Tibial nerve (tissue), 4 donors: ENCODE measurements around the gene ACHE. TPM values are rescaled to one million over a fixed set of nuclear protein-coding genes. Genes with fewer than 3 reads are reported as not detected.

Experiments
- DNase-seq, 2 donors: peaks; one replicate each; pipeline ENCODE4 v3.0.0-alpha.2; 2019; ENCODE audit warnings: low spot score in 2 of 2
- H3K27ac ChIP-seq, 4 donors: fragments of 200-600 bp; sonication (generic) in 3 of 4; one replicate each; pipeline ENCODE4 v1.5.1; 2017 to 2019; ENCODE audit warnings: mild to moderate bottlenecking in 1 of 4
- H3K27me3 ChIP-seq, 2 donors: fragments of 200-600 bp; sonication (generic) in 1 of 2; one replicate each; pipeline versions ENCODE4 v1.5.1 to v1.6.0; 2017 to 2019
- H3K36me3 ChIP-seq, 3 donors: fragments of 200-600 bp; sonication (generic); one replicate each; pipeline ENCODE4 v1.5.1; 2018 to 2019
- H3K4me1 ChIP-seq, 4 donors: fragments of 200-600 bp; sonication (generic) in 3 of 4; one replicate each; pipeline ENCODE4 v1.5.1; 2017 to 2019
- H3K4me3 ChIP-seq, 4 donors: fragments of 200-600 bp; sonication (generic) in 3 of 4; one replicate each; pipeline ENCODE4 v1.5.1; 2017 to 2019; ENCODE audit warnings: mild to moderate bottlenecking in 1 of 4, moderate library complexity in 1 of 4
- H3K9me3 ChIP-seq, 4 donors: fragments of 200-600 bp; sonication (generic) in 3 of 4; one replicate each; pipeline ENCODE4 v1.5.1; 2017 to 2019
- EP300 ChIP-seq, 2 donors: sonication (generic); formaldehyde crosslinking; IDR thresholded peaks; one replicate each; pipeline ENCODE4 v1.6.1; 2017; ENCODE audit warnings: antibody characterized with exemption in 2 of 2, mild to moderate bottlenecking in 1 of 2
- POLR2A ChIP-seq, 2 donors: fragments of 450-650 bp; IDR thresholded peaks; one replicate each; pipeline ENCODE4 v1.6.1; 2017; ENCODE audit warnings: antibody characterized with exemption in 2 of 2, mild to moderate bottlenecking in 2 of 2, moderate library complexity in 2 of 2
- WGBS, 2 donors: methylation state at CpG; one replicate each; pipeline ENCODE4 v1.1.5; 2018; 5-methylcytosine and 5-hydroxymethylcytosine counted together
- total RNA-seq, 4 donors: library from RNA; depleted of rRNA; stranded (reverse); fragments of >200 nt; gene quantifications; one replicate each; pipeline ENCODE4 v1.1.0, GENCODE V29; 2016
- TF ChIP-seq, protein P1 (sequence below), 5 experiments: fragments of 200-600 bp in 3 of 5; fragments of 450-650 bp in 2 of 5; sonication (generic) in 3 of 5; IDR thresholded peaks; one replicate each; pipeline ENCODE4 v1.5.1; 2016 to 2019; ENCODE audit warnings: antibody characterized with exemption in 5 of 5, mild to moderate bottlenecking in 3 of 5, moderate library complexity in 2 of 5

ACHE gene
- total RNA-seq, 4 donors from 2014 or later = 3.0 TPM; not detected in 3

DNA sequence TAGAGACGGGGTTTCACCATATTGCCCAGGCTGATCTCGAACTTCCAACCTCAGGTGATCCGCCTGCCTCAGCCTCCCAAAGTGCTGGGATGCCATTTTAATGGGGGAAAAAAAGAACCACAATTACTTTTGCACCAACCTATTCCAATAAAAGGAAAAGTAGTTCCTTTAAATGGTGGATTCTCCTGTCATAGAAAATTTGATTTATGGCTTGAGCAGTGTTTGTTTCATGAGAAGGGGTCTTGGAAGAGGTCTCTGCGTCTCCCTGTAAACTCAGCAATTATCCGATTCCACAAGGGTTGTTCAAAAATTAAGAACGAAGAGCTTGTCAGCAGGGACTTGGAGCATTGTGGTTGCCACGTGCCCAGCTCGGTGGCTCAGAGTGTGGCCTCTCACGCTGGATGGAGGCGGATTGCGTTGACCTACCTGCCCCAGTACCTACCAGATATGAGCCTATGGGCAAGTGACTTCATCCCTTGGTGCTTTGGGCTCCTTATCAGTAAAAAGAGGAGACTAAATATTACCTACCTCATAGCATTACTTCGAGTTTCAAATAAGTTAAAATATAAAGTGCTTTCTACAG is 31.3 kb downstream of the ACHE start:
- peaks cover 0 to 43% (median 30%) of the 10 kb centered on the region in 4 donors for H3K4me1 ChIP-seq
- H3K27ac ChIP-seq = no peak overlapping the region
- 90 to 91% methylated on average over 12 of the region's 12 CpGs for WGBS, 2 donors
- DNase-seq = no peak
- H3K36me3 ChIP-seq = peaks cover 0 to 61% (median 0%) of the 10 kb centered on the region in 3 donors
- H3K27me3 ChIP-seq = no peaks in the 10 kb centered on the region
- TF ChIP-seq, protein P1, sequence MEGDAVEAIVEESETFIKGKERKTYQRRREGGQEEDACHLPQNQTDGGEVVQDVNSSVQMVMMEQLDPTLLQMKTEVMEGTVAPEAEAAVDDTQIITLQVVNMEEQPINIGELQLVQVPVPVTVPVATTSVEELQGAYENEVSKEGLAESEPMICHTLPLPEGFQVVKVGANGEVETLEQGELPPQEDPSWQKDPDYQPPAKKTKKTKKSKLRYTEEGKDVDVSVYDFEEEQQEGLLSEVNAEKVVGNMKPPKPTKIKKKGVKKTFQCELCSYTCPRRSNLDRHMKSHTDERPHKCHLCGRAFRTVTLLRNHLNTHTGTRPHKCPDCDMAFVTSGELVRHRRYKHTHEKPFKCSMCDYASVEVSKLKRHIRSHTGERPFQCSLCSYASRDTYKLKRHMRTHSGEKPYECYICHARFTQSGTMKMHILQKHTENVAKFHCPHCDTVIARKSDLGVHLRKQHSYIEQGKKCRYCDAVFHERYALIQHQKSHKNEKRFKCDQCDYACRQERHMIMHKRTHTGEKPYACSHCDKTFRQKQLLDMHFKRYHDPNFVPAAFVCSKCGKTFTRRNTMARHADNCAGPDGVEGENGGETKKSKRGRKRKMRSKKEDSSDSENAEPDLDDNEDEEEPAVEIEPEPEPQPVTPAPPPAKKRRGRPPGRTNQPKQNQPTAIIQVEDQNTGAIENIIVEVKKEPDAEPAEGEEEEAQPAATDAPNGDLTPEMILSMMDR (IDR thresholded peaks at IDR 0.05) = no peak
- TF ChIP-seq EP300 (IDR thresholded peaks at IDR 0.05) (no peak), POLR2A (IDR thresholded peaks at IDR 0.05) (no peak)
- H3K4me3 ChIP-seq = no peak overlapping the region
- no peaks in the 10 kb centered on the region for H3K9me3 ChIP-seq

GRCh38 chr7:100863406-100863950 is 32.2 kb downstream of the ACHE start:
- 46 to 49% methylated on average over 10 of the region's 10 CpGs for WGBS, 2 donors
- peaks cover 0 to 61% (median 0%) of the 10 kb centered on the region in 3 donors for H3K36me3 ChIP-seq
- H3K27ac ChIP-seq = peak overlapping the region in 1 of 4 donors; percentile 25

GRCh38 chr7:100861616-100861985 is 34.1 kb downstream of the ACHE start:
- H3K4me1 ChIP-seq = peaks cover 0 to 23% (median 15%) of the 10 kb centered on the region in 4 donors
- TF ChIP-seq EP300 (IDR thresholded peaks at IDR 0.05) (no peak), POLR2A (IDR thresholded peaks at IDR 0.05) (no peak)
- TF ChIP-seq, protein P1 (IDR thresholded peaks at IDR 0.05) = no peak
- H3K27ac ChIP-seq = no peak overlapping the region
- no peak for DNase-seq
- no peaks in the 10 kb centered on the region for H3K27me3 ChIP-seq
- H3K36me3 ChIP-seq = peaks cover 0 to 77% (median 0%) of the 10 kb centered on the region in 3 donors
- H3K9me3 ChIP-seq = no peaks in the 10 kb centered on the region
- H3K4me3 ChIP-seq = no peak overlapping the region
- 85 to 88% methylated on average over 8 to 14 of the region's 14 CpGs for WGBS, 2 donors

More at GRCh38 chr7:100863406-100863950, 32.2 kb downstream of the ACHE start:
- peak in 1 of 2 donors; percentile 37 for DNase-seq
- Histone ChIP-seq H3K27me3 (no peaks in the 10 kb centered on the region), H3K4me1 (peaks cover 0 to 35% (median 23%) of the 10 kb centered on the region in 4 donors), H3K9me3 (no peaks in the 10 kb centered on the region), H3K4me3 (no peak overlapping the region)
- TF ChIP-seq EP300 (IDR thresholded peaks at IDR 0.05) = no peak
- no peak for TF ChIP-seq POLR2A (IDR thresholded peaks at IDR 0.05)
- TF ChIP-seq, protein P1 (IDR thresholded peaks at IDR 0.05) = no peak

- H3K27ac ChIP-seq = no peak overlapping the region
- H3K4me3 ChIP-seq = no peak overlapping the region
- H3K36me3 ChIP-seq = peaks cover 0 to 80% (median 0%) of the 10 kb centered on the region in 3 donors
- H3K9me3 ChIP-seq = no peaks in the 10 kb centered on the region
- H3K27me3 ChIP-seq = no peaks in the 10 kb centered on the region
- peaks cover 0 to 17% (median 9%) of the 10 kb centered on the region in 4 donors for H3K4me1 ChIP-seq
- DNase-seq = no peak
- TF ChIP-seq, protein P1 (IDR thresholded peaks at IDR 0.05) = no peak
- TF ChIP-seq POLR2A (IDR thresholded peaks at IDR 0.05) (no peak), EP300 (IDR thresholded peaks at IDR 0.05) (no peak)
- WGBS, 2 donors = 91 to 92% methylated on average over 17 to 18 of the region's 18 CpGs
Observed at GRCh38 chr7:100860702-100861615, 34.7 kb downstream of the ACHE start.
